GM18868 (cell line): ENCODE results near the gene SLC30A10.
"Not testable (repeated sequence)": the region's sequence is repeated elsewhere in the genome, so short reads cannot be mapped to it uniquely, and the experiment has no call there.

Experiments
- ATAC-seq: cut with Tn5 transposase; IDR thresholded peaks from one replicate; pipeline ENCODE4 v1.9.1; 2021; ENCODE audit warnings: mild to moderate bottlenecking, moderate library complexity; ENCODE audit not compliant: unreplicated experiment

SLC30A10 gene

DNA sequence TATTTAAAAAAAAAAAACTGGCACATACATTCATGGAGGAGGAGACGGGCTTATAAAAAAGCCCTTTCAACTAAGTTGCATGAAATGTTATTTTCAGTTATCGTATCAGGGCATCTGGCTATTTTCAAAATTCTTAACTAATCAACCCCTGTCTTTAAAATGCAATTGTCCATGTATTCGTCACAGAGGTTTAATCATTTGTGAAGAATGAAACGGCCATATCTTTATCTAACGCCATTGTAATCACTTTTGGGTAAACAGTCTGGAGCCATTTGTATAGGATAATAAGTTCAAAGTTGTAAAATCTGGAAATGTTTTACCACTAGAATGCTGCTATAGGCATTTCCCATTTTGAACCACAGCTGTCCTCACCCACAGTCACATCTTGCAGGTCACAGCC is 30.4 kb downstream of the SLC30A10 start:
- no peak for ATAC-seq

DNA sequence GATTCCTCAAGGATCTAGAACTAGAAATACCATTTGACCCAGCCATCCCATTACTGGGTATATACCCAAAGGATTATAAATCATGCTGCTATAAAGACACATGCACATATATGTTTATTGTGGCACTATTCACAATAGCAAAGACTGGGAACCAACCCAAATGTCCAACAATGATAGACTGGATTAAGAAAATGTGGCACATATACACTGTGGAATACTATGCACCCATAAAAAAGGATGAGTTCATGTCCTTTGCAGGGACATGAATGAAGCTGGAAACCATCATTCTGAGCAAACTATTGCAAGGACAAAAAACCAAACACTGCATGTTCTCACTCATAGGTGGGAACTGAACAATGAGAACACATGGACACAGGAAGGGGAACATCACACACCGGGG is 36.1 kb downstream of the SLC30A10 start:
- ATAC-seq: not testable (repeated sequence)

DNA sequence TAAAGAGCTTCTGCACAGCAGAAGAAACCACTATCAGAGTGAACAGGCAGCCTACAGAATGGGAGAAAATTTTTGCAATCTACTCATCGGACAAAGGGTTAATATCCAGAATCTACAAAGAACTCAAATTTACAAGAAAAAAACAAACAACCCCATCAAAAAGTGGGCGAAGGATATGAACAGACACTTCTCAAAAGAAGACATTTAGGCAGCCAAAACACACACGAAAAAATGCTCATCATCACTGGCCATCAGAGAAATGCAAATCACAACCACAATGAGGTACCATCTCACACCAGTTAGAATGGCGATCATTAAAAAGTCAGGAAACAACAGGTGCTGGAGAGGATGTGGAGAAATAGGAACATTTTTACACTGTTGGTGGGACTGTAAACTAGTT is 36.5 kb downstream of the SLC30A10 start:
- ATAC-seq: not testable (repeated sequence)

DNA sequence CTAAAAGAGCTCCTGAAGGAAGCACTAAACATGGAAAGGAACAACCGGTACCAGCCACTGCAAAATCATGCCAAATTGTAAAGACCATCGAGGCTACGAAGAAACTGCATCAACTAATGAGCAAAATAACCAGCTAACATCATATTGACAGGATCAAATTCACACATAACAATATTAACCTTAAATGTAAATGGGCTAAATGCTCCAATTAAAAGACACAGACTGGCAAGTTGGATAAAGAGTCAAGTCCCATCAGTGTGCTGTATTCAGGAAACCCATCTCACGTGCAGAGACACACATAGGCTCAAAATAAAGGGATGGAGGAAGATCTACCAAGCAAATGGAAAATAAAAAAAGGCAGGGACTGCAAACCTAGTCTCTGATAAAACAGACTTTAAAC is 39.7 kb downstream of the SLC30A10 start:
- ATAC-seq: not testable (repeated sequence)

DNA sequence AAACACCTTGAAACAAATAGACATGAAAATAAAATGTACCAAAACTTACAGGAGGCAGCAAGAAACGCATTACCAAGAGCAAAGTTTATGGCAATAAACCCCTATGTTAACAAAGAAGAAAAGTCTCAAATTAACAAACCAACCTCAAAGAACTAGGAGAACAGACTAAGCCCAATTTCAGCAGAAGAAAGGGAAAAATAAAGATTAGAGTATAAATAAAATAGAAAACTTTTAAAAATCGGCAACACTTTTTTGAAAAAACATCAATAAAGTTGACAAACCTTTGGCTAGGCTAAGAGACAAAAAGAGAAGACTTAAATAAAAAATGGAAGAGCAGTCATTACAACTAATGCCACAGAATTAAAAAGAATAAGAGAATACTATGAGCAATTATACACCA is 42.7 kb downstream of the SLC30A10 start:
- no peak for ATAC-seq

DNA sequence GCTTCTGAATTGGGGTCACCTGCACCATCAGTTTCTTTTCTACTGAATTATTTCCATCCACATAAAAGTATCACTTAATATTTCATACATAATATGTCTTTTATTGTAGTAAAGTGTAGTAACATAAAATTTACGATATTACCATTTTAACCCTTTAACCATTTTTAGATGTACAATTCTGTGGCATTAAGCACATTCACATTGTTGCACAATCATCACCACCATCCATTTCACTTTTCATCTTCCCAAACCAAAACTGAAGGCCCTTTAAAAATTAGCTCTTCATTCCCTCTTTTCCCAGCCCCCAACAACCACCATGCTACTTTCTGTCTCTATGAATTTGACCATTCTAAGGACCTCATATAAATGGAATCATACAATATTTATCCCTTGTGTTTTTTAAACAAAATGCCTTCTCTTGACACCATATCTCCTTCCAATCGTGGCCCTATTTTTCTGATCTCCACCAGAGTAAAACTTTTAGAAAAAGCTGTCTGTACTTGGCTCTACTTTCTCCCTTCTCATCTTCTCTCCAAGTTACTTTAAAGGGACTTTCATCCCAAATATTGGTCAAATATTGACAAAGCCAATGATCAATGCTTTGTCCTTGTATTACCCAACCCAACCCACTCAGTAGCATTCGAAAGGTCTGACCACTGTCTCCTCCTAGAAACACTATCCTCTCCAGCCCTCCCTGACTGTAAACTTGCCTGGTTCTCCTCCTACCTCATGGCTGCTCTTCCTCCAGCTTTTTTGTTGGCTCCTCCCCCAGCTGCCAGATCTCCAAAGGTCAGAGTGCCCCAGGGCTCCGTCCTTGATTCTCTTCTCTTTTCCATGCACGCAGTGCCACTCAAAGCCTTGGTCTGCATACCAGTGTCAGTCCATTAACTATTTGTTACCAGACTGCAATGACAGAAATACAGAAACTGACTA is 44.7 kb downstream of the SLC30A10 start:
- no peak for ATAC-seq

DNA sequence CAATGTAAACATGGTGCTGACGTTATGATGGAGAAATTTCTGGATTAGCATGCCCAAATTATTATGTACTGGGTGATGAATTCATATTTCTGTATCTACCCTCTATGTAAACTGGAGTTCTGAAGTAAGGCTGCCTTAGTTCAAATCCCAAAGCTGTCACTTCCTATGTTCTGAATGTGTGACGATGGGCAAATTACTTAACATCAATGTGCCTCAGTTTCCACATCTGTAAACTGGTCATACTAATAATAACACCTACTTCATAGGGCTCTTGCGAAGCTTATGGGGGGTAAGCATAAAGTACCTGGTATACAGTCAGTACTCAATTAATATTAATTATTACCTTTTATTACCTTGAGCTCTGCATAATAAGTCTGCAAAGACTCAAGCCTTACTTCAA is 45.6 kb downstream of the SLC30A10 start:
- no peak for ATAC-seq

DNA sequence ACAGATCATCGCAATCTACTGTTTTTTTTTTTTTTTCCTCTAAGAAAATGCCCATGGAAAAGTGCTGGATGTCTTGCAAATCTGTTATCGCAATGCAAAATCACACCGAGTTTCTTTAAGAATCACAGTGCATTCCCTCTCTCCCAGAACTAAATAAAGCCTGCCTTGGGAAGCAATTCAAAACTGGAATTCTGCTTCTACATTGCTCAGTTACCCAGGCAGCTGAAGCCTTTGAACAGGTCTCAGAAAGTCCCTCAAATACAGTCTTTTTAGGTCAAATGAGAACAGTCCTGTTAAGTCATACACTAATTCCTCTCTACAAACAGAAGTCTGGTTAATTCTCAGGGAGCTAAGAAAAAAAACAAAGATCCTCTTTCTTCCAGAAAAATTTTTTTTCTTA is 46.3 kb downstream of the SLC30A10 start:
- no peak for ATAC-seq

DNA sequence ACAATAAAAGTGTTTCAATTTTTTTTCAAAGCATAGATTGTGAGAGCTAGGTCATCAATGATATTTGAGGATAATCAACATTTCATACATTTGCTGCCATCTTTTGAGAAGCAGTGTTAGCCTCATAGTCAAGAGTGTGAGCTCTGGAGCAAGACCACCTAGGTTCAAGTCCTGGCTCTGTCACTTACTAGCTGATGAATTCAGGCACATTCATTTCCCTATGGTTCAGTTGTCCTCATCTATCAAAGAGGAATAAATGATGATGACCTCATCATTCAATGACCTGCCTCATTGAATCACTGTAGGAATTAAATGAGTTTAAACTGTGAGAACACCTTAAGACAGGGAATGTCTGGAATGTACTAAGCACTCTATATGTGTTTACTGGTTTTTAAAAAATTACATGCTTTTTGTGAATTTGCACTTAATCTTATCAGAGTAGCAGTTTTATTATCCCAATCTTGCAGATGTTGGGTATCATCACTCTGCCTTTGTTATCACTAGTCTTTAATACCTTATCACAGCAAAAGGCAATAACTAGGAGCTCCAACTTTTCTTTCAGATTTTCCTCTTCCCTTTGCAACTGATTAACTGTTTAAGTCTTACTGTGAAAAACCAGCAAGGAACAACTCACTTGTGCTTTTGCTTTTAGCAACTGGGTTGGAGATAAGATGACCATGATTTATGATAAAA is 47.4 kb downstream of the SLC30A10 start:
- no peak for ATAC-seq

DNA sequence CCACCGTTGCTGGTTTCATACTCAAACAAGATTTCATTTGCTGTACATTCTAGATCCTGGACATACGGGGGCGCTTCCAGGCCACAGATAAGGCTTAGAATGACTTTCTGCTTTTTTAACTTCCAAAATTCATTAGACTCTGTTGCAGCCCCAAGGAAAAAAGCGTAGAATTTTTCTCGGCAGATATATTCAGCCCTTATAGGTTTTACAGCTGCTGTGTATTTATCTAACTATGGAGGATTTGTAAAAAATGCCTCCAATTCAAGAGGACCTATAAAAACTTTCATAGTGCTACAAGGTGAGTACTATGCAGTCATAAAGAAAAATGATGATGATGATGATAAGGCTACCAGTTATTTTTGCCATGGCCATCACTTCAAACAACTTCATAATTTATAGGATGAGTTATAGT is 51.6 kb downstream of the SLC30A10 start:
- no peak for ATAC-seq

DNA sequence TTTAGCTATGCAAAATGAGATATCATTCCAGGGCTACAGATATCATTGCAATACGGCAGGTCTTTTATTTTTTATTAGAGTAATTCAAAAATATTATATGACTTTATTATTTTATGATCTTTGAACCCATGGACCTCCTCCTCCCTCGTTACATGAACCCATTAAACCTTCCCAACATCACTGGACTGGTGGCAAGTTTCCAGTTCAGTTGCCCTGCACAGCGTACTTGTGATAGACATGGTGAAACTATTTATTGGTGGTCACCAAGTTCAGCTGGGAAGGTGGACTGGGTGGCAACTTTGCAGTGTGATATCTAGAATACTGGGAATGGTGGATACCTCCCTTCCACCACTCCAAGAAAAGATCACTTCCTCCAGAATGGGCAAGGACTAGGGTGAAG is 52.5 kb downstream of the SLC30A10 start:
- ATAC-seq: no peak

DNA sequence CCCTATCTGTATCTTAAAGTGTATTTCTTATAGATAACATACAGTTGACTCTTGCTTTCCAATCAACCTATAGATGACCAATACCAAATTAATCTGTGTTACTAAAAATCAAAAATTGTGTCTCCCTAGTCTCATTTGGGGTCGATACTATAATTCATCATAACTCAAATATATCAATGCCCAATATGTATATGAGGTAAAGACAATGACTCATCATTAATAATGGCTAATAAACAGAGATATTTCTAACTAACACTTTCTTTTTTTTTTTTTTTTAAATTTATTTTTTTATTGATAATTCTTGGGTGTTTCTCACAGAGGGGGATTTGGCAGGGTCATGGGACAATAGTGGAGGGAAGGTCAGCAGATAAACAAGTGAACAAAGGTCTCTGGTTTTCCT is 55.8 kb downstream of the SLC30A10 start:
- ATAC-seq: not testable (repeated sequence)

DNA sequence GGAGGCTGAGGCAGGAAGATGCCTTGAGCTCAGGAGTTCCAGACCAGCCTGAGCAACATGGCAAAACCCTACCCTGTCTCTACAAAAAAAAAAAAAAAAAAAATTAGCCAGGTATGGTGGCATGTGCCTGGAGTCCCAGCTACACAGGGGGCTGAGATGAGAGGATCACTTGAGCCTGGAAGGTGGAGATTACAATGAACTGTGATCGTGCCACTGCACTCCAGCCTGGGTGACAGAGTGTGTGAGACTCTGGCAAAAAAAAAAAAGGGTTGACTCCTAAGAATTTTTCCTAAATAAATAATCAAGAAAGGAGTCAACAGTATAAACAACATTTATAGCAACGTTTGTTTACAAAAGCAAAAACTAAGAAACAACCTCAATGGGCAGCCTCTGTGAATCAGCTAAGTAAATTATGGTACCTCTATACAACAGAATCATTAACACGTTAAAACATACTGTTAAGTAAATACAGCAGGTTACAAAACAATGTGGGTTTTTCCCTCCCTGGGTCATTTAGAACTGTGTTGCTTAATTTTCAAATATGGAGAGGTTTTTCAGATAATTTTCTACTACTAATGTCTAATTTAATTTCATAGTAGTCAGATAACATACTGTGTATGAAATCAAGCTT is 56.8 kb downstream of the SLC30A10 start:
- ATAC-seq: no peak

DNA sequence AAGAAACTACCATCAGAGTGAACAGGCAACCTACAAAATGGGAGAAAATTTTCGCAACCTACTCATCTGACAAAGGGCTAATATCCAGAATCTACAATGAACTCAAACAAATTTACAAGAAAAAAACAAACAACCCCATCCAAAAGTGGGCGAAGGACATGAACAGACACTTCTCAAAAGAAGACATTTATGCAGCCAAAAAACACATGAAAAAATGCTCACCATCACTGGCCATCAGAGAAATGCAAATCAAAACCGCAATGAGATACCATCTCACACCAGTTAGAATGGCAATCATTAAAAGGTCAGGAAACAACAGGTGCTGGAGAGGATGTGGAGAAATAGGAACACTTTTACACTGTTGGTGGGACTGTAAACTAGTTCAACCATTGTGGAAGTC is 59.7 kb downstream of the SLC30A10 start:
- ATAC-seq: not testable (repeated sequence)
